Natural killer cell treated with Interleukin-12 subunit alpha and Interleukin-12 subunit beta and Interleukin-15 and Interleukin-18, amount 100 ng/mL, for 72 hours (primary cell): Measurements from ENCODE around the gene MICU1. TPM values are rescaled to one million over a fixed set of nuclear protein-coding genes. Genes with fewer than 3 reads are reported as not detected.

Experiments used
- ATAC-seq, 2 donors: fragments of 150-1000 bp; cut with Tn5 transposase in 1 of 2; sonication (Bioruptor Pico), chemical (Tn5 transposase) in 1 of 2; 2 replicates each; pipeline ENCODE4 v1.10.0; 2021
- DNase-seq: peaks from one replicate; pipeline ENCODE4 v3.0.0; 2022; ENCODE audit warnings: low spot score
- H3K27ac Mint-ChIP-seq, 2 donors: 1 replicate in 1 of 2; 2 replicates in 1 of 2; pipeline ENCODE4 v1.8.0; 2022; ENCODE audit warnings: mixed read lengths in 2 of 2, mild to moderate bottlenecking in 1 of 2, moderate library complexity in 1 of 2
- H3K27me3 Mint-ChIP-seq, 2 donors: 1 replicate in 1 of 2; 2 replicates in 1 of 2; pipeline ENCODE4 v1.8.0; 2022; ENCODE audit warnings: mixed read lengths in 2 of 2
- H3K36me3 Mint-ChIP-seq: one replicate; pipeline ENCODE4 v1.8.0; 2022; ENCODE audit warnings: mixed read lengths
- H3K4me1 Mint-ChIP-seq, 2 donors: 1 replicate in 1 of 2; 2 replicates in 1 of 2; pipeline ENCODE4 v1.8.0; 2022; ENCODE audit warnings: low read depth in 2 of 2, mixed read lengths in 2 of 2, mild to moderate bottlenecking in 1 of 2
- H3K4me3 Mint-ChIP-seq: one replicate; pipeline ENCODE4 v1.8.0; 2022; ENCODE audit warnings: mixed read lengths
- H3K9me3 Mint-ChIP-seq: 2 replicates; pipeline ENCODE4 v1.8.0; 2022; ENCODE audit warnings: mixed read lengths
- total RNA-seq, 2 donors: library from RNA; stranded (reverse); gene quantifications; one replicate each; pipeline ENCODE4 v1.2.3, GENCODE V29; 2022

The MICU1 gene
- total RNA-seq, 2 donors from 2014 or later, result 40.8 to 43.0 TPM

DNA sequence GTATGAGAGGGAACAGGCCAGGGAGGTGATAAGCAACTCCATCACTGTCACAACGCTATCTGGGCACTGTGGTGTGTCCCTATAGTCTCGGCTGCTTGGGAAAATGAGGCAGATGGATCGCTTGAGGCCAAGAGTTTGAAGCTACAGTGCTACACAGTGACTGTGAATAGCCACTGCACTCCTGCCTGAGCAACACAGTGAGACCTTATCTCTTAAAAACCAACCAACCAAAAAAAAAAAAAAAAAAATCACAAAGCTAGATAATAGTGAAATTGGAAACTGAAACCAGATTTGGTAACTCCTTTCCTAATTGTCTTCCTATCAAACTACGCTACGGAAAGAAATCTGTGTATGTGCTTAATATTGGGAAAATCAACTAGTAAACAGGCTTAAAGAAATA, 14.1 kb downstream of the MICU1 start:
- no peak overlapping the region for H3K4me3 Mint-ChIP-seq

DNA sequence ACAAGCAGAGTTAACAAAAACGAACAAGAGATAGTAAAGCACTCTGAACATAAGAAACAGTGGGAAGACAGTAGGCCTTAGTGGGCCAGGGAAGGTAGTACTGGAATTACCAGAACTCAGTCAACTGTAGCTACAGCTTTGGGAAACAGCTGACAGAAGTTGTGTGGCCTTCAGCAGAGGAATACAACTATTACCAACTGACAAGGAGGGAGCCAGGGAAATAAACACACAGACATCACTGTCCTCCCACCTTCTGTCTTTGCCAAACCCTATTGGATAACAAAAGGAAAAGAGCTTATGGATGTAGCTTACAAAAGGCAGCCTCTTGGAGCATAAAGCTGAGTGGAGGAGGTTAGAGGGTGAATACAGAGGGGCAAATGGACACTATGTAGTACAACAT, 15.4 kb downstream of the MICU1 start:
- DNase-seq (no peak), ATAC-seq (no peak)
- Mint-ChIP-seq H3K27ac (no peak overlapping the region), H3K4me1 (peaks cover 0 to 5% of the 10 kb centered on the region in 2 donors), H3K27me3 (no peaks in the 10 kb centered on the region), H3K36me3 (no peaks in the 10 kb centered on the region), H3K9me3 (no peaks in the 10 kb centered on the region), H3K4me3 (no peak overlapping the region)

More for the DNA sequence above, 14.1 kb downstream of the MICU1 start:
- Mint-ChIP-seq H3K27me3 (no peaks in the 10 kb centered on the region), H3K36me3 (peaks cover 9% of the 10 kb centered on the region), H3K4me1 (peaks cover 4 to 8% of the 10 kb centered on the region in 2 donors), H3K9me3 (peaks cover 3% of the 10 kb centered on the region), H3K27ac (no peak overlapping the region)
- ATAC-seq, result no peak
- no peak for DNase-seq

DNA sequence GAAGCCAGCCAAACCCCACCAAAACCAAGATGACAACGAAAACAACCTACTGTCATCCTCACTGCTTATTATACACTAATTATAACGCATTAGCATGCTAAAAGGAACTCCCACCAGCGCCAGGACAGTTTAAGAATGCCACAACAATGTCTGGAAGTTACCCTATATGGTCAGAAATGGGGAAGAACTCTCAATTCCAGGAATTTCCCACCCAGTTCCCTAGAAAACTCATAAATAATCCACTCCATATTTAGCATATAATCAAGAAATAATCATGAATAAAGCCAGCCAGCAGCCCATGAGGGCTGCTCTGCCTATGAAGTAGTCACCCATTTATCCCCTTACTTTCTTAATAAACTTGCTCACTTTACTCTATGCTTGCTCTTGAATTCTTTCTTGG, 20.8 kb downstream of the MICU1 start:
- no peaks in the 10 kb centered on the region for H3K27me3 Mint-ChIP-seq
- ATAC-seq (no peak), DNase-seq (no peak)
- peaks cover 0 to 5% of the 10 kb centered on the region in 2 donors for H3K4me1 Mint-ChIP-seq
- no peaks in the 10 kb centered on the region for H3K9me3 Mint-ChIP-seq
- no peak overlapping the region for H3K4me3 Mint-ChIP-seq
- H3K27ac Mint-ChIP-seq, result no peak overlapping the region
- no peaks in the 10 kb centered on the region for H3K36me3 Mint-ChIP-seq

DNA sequence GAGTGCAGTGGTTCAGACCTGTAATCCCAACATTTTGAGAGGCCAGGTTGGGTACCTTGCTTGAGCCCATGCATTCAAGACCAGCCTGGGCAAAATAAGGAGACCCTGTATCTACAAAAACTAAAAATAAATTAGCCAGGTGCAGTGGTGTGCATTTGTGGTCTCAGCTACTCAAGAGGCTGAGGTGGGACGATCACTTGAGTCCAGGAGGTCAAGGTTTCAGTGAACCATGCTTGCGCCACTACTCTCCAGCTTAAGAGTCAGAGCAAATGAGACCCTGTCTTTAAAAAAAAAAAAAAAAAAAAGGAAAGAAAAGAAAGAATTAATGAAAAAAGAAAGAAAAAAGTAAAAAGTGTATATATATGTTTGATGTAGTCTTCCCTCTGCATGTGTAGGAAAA, 24.7 kb downstream of the MICU1 start:
- H3K4me3 Mint-ChIP-seq, result no peak overlapping the region
- no peaks in the 10 kb centered on the region for H3K36me3 Mint-ChIP-seq
- no peak for ATAC-seq
- no peak overlapping the region for H3K27ac Mint-ChIP-seq
- no peaks in the 10 kb centered on the region for H3K9me3 Mint-ChIP-seq
- H3K4me1 Mint-ChIP-seq, result peaks cover 3 to 5% of the 10 kb centered on the region in 2 donors
- no peaks in the 10 kb centered on the region for H3K27me3 Mint-ChIP-seq
- no peak for DNase-seq

DNA sequence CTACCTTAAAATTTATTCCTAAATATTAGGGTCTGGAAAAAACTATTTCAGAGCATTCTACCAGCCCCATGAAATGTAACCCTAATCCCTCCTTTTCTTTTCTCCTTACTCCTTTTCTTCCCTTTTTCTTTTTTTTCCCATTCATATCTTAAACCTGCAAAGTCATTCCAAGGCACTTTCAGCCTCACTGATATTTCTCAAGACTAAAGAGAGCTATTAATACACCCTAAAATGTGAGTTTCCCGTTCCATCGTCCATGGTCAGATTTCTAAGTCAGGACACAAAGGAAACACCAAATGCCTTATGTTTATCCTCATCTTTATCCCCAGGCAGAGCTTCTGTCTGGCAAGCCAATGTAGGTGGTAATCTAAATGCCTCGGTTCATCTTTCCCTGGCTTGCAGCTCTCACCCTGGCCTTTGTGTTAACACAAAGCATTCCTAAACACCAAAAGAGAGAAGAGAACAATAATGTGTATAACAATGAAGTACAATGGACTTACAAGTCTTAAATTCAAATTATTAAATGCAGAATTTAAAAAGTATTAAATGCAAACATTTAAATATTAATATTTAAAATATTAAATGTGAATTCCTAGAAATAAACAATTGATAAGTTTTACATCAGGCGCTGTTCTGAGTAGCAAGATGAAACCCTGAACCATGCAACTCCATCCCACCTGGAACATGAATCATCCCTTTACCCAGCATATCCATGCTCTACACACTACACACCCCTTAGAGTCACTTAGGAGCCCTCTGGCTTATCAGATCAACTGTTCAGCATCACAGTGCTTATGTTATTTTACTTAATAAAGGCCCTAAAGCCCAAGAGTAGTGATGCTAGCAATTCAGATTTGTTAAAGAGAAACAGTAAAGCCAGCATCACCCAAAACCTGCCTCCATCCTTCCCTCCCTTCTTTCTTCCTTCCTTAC, 26.8 kb downstream of the MICU1 start:
- ATAC-seq (no peak), DNase-seq (no peak)
- no peaks in the 10 kb centered on the region for H3K9me3 Mint-ChIP-seq
- no peaks in the 10 kb centered on the region for H3K27me3 Mint-ChIP-seq
- peaks cover 5 to 8% of the 10 kb centered on the region in 2 donors for H3K4me1 Mint-ChIP-seq
- H3K4me3 Mint-ChIP-seq, result no peak overlapping the region
- H3K27ac Mint-ChIP-seq, result no peak overlapping the region
- no peaks in the 10 kb centered on the region for H3K36me3 Mint-ChIP-seq

DNA sequence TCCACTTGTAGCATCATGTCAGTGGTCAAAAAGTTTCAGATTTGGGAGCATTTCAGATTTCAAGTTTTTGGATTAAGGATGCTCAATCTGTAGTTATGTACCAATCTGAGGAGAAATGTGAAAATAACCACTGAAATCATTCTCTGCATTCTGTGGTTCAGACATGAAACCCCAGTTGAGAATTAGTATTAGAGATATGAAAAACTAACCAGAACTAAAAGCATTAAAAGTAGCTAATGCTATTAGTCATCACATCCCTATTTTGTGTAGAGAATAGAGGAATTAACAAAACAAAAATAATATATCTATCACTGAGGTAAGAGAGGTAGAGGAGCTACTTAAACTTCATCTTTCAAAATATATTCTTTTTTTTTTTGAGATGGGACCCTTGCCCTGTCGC, 28.0 kb downstream of the MICU1 start:
- ATAC-seq (no peak), DNase-seq (no peak)
- Mint-ChIP-seq H3K4me3 (no peak overlapping the region), H3K36me3 (no peaks in the 10 kb centered on the region), H3K27me3 (no peaks in the 10 kb centered on the region), H3K27ac (no peak overlapping the region), H3K4me1 (peaks cover 9 to 15% of the 10 kb centered on the region in 2 donors), H3K9me3 (no peaks in the 10 kb centered on the region)

DNA sequence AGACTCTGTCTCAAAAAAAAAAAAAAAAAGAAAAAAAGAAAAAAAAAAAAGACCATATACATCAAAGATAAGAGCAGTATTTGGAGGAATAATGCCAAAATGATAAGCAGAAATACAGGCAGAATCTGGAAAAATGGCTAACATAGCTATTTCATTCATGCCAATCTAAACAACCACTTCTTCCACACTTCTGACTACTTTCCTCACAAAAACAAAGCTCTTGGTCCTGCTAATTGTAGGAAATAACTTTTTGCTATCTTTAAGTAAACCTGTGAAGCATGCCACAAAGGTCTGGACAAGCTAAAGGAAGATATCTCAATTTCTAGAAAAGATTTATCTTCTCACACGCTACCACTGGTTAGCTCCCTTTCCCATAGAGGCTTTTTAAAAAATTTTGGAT, 30.4 kb downstream of the MICU1 start:
- no peak for ATAC-seq
- Mint-ChIP-seq H3K4me1 (peaks cover 12 to 21% of the 10 kb centered on the region in 2 donors), H3K27ac (no peak overlapping the region), H3K9me3 (no peaks in the 10 kb centered on the region), H3K27me3 (no peaks in the 10 kb centered on the region), H3K36me3 (no peaks in the 10 kb centered on the region), H3K4me3 (no peak overlapping the region)
- no peak for DNase-seq

DNA sequence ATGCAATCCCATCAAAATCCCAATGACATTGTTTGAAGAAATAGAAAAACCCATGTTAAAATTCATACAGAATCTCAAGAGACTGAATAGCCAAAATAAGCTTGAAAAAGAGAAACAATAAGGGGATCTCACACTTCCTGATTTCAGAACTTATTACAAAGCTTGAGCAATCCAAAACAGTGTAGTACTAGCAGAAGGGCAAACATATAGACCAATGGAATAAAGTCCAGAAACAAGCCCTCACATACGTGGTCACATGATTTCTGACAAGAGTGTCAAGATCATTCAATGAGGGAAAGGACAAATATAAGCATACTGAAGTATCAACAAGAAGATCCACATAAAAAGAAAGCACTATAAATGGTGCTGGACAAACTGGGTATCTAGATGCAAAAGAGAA, 31.9 kb downstream of the MICU1 start:
- H3K9me3 Mint-ChIP-seq, result no peaks in the 10 kb centered on the region
- no peak for ATAC-seq
- H3K27me3 Mint-ChIP-seq, result no peaks in the 10 kb centered on the region
- peaks cover 11 to 22% of the 10 kb centered on the region in 2 donors for H3K4me1 Mint-ChIP-seq
- H3K27ac Mint-ChIP-seq, result no peak overlapping the region
- no peak for DNase-seq
- H3K4me3 Mint-ChIP-seq, result no peak overlapping the region
- H3K36me3 Mint-ChIP-seq, result no peaks in the 10 kb centered on the region

DNA sequence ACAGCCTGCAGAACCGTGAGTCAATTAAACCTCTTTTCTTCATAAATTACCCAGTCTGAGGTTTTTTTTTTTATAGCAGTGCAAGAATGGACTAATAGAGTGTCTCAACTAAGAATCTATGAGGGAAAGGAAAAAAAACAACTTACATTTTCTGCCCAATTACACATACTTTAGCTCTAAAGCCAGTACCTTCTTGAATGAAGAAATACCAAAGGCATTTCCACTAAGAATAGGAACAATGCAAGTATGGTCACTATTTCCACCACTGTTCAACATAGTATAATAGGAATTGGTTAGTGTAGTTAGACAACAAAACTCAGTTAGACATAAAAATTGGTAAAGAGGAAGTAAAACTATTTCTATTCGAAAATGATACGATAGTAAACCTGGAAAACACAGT, 37.6 kb downstream of the MICU1 start:
- no peak for ATAC-seq
- Mint-ChIP-seq H3K27me3 (no peaks in the 10 kb centered on the region), H3K27ac (no peak overlapping the region), H3K4me3 (no peak overlapping the region), H3K4me1 (peaks cover 6 to 18% of the 10 kb centered on the region in 2 donors), H3K9me3 (no peaks in the 10 kb centered on the region), H3K36me3 (no peaks in the 10 kb centered on the region)
- no peak for DNase-seq

DNA sequence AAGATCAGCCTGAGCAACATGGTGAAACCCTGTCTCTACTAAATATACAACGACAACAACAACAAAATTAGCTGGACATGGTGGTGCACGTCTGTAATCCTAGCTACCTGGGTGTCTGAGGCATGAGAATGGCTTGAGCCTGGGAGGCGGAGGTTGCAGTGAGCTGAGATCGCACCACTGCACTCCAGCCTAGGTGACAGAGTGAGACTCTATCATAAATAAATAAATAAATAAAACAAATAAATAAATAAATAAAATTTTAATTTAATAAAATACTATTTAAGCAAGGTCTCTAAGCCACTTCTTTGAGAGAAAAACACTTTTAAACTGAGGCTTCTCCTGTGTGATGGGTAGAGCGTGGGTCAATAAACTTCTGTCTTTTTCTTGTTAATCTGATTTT, 38.3 kb downstream of the MICU1 start:
- H3K36me3 Mint-ChIP-seq, result no peaks in the 10 kb centered on the region

DNA sequence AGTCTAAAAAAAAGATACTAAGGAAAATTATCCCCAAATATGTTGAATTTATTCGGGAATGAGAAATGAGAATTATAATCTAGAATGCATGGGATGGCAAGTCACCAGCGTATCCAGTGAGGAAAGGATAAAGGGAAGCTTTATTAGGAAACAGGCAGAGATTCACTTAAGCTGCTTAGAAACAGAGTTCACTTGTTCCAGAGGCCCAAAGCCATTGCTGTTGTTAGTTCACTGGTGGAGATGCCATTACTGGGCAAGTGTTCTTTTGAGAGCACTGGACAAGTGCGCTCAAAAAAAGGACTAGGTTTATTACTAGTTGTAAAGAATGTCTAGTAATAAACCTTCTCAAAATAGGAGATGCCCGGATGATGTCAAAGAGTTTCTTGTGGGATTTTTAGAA, 51.2 kb downstream of the MICU1 start:
- ATAC-seq, result no peak
- Mint-ChIP-seq H3K4me1 (peaks cover 5% of the 10 kb centered on the region in 2 donors), H3K4me3 (no peak overlapping the region), H3K9me3 (no peaks in the 10 kb centered on the region), H3K27me3 (no peaks in the 10 kb centered on the region), H3K27ac (no peak overlapping the region), H3K36me3 (no peaks in the 10 kb centered on the region)
- no peak for DNase-seq

More for the DNA sequence above, 38.3 kb downstream of the MICU1 start:
- no peak overlapping the region for H3K4me3 Mint-ChIP-seq
- peaks cover 6 to 18% of the 10 kb centered on the region in 2 donors for H3K4me1 Mint-ChIP-seq
- H3K27me3 Mint-ChIP-seq, result no peaks in the 10 kb centered on the region
- ATAC-seq (no peak), DNase-seq (no peak)
- H3K27ac Mint-ChIP-seq, result no peak overlapping the region
- no peaks in the 10 kb centered on the region for H3K9me3 Mint-ChIP-seq

DNA sequence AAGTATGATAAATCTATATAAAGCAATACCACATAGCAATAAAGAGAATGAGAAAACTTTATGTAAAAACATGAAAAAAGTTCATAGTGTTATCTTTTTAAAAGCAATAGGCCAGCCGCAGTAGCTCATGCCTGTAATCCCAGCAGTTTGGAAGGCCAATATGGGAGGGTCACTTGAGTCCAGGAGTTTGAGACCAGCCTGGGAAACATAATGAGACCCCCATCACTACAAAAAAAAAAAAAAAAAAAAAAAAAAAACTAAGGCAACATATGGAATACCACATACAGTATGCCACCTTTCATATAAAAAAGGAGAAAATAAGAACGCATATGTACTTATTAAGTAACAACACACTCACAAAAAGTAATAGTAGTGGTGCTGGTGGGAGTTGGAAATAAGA, 52.8 kb downstream of the MICU1 start:
- Mint-ChIP-seq H3K27ac (no peak overlapping the region), H3K27me3 (no peaks in the 10 kb centered on the region), H3K9me3 (no peaks in the 10 kb centered on the region), H3K4me3 (no peak overlapping the region), H3K36me3 (no peaks in the 10 kb centered on the region), H3K4me1 (peaks cover 8 to 9% of the 10 kb centered on the region in 2 donors)
- DNase-seq (no peak), ATAC-seq (no peak)

DNA sequence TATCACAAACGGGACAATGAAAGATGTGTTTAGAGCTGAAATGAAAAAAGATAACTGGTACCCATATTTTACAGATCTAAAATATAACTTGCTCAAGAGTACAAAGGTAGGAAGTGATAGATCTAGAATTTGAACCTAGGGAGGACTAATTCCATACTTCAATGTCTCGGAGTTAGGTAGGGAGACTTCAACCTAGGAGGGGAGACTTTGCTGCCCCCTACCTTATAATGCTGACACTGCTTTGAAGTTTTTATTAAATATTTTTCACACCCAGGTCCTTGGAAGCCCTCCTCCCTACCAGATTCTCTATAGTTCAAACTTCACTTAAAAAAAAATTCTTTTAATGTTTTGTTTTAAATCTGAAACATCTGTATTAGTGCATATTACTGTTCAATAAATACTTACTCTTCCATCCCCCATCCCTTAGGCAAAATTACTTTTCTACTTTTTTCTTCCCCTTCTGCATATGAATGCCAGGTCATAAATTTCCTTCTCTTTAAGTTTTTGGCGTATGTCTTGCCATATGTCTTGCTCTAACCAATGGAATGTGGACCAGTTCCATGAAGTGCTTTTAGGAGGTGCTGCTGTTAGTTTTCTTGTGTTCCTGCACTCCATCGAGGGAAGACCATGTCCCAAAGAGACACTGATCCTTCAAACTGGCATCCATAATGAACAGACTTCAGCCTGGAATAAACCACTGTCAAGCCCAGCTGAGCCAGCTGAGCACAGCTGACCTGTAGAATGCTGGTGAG, 57.8 kb downstream of the MICU1 start:
- no peaks in the 10 kb centered on the region for H3K9me3 Mint-ChIP-seq
- peaks cover 16 to 24% of the 10 kb centered on the region in 2 donors for H3K4me1 Mint-ChIP-seq
- no peak for ATAC-seq
- H3K27ac Mint-ChIP-seq, result no peak overlapping the region
- H3K4me3 Mint-ChIP-seq, result no peak overlapping the region
- DNase-seq, result no peak
- no peaks in the 10 kb centered on the region for H3K36me3 Mint-ChIP-seq
- no peaks in the 10 kb centered on the region for H3K27me3 Mint-ChIP-seq

DNA sequence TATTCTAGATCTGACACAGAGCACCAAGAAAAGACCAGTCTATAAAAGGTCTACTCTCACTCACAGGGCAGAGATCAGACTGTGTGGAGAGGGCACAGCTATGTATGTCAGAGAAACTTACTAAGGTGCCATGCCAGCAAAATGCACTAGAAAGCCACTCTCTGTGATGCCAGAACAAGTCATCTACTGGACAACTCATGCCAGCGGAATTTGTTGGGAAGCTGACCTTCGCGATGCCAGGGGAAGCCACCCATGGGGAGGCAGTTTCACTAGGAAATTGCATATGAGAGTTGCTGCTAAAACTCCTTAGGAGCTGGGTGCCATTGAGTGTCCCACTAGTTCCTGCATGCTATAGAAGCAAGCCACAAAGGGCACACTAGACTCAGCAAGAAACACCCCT, 58.5 kb downstream of the MICU1 start:
- no peaks in the 10 kb centered on the region for H3K27me3 Mint-ChIP-seq
- H3K27ac Mint-ChIP-seq, result no peak overlapping the region
- no peak for DNase-seq
- H3K9me3 Mint-ChIP-seq, result no peaks in the 10 kb centered on the region
- ATAC-seq, result no peak
- H3K4me1 Mint-ChIP-seq, result peaks cover 20 to 30% of the 10 kb centered on the region in 2 donors
- H3K36me3 Mint-ChIP-seq, result no peaks in the 10 kb centered on the region
- H3K4me3 Mint-ChIP-seq, result no peak overlapping the region
